SK-N-MC (cell line): ENCODE results near the gene TNIK.

ENCODE experiments used
- EZH2 ChIP-seq: fragments of 200-600 bp; sonication (generic); IDR thresholded peaks from one replicate; pipeline ENCODE4 v1.6.1; 2017; ENCODE audit warnings: antibody characterized with exemption
- POLR2AphosphoS5 ChIP-seq: IDR thresholded peaks from 2 replicates; pipeline ENCODE4 v1.6.1; 2012; ENCODE audit warnings: mild to moderate bottlenecking, low read depth, low read length, borderline replicate concordance

- TF ChIP-seq EZH2 = no peak
- TF ChIP-seq POLR2AphosphoS5 = no peak
Measured at GRCh38 chr3:171172070-171172469, 288.1 kb downstream of the TNIK start.
